NCI-H460 (cell line): ENCODE measurements around the gene MGAT4A. TPM values are rescaled to one million over a fixed set of nuclear protein-coding genes. Genes with fewer than 3 reads are reported as not detected.
A peak's percentile ranks its signal among the peaks of the same experiment; 100 is the strongest.

Experiments used
- DNase-seq: peaks from one replicate; pipeline ENCODE4 v3.0.0-alpha.2; 2016; ENCODE audit warnings: low read depth; ENCODE audit errors: extremely low read depth
- polyA plus RNA-seq: library from polyadenylated mRNA; depleted of rRNA; stranded (reverse); fragments of >200 nt; gene quantifications from 2 replicates; pipeline ENCODE4 v1.2.3, GENCODE V29; 2014; cell fraction: nucleus; rRNA removed
- total RNA-seq: library from RNA; depleted of rRNA; stranded (reverse); fragments of >200 nt; shearing (Covaris generic); gene quantifications from 2 replicates; pipeline ENCODE4 v1.2.3, GENCODE V29; 2014; rRNA removed

MGAT4A gene
- total RNA-seq: 1.1 and 2.7 TPM in 2 replicates
- polyA plus RNA-seq: 0.57 and 0.84 TPM in 2 replicates

DNA sequence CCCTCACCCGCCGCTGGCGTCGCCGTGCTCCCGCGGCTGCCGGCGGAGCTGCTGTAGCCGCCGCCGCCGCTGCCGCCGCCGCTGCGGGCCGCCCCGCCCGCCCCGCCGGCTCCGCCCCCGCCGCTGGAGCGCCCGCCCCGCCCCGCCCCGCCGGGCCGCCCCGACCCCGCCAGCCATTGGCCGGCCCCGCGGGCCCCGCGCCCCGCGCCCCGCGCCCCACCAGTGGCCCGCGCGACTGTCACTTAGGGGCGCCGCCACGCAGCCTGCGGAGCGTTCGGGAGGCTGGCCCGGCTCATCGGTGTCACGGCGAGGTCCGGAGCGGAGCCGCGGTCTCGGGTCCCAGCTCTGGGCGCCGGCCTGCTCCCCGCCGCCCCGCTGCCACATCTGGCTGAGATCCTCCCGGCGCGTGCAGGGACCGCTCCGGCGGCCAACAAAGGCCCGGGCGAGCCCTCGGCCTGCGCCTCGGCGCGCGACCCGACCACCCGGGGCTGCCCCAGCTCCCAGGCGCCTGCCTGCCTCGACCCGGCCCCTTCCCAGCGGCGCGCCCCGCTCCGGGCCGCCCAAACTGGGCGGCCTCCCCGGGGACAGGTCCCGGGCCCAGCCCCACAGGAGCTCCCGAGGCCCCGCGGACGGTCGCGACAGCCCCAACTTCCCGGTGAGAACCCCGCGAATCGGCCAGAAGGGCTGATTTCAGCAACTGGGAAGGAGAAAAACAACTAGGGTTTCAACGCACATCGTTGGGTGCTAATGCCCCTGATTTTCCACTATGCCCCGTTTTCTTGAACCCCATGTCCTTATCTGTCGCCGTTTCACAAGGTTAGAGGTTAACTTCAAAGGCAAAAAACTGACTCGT lies at the start of gene MGAT4A:
TSS of gene MGAT4A (minus strand) at position 92 of the 853 bp plus-strand sequence. CDS start 4,800 bp downstream, outside the sequence.
- DNase-seq: peak; percentile 26

GRCh38 chr2:98778741-98779483 lies 48.0 kb upstream of the MGAT4A start:
- no peak for DNase-seq

DNA sequence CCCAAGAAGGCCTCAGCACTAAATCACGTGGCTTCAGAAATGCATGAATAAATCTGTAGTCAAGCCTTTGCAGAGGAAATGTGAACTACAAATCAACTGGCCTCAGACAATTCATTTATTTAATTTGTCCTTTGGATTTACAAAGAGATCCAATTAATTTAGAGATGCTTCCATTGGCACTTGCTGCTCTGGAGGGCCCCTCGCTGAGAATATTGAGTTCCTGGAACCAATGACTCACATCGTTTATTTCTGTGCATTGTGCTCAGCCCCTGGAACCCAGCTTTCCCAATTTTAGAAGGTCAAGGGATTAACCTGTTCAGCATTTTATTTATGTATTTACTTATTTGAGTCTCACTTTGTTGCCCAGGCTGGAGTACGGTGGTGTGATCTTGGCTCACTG lies 47.2 kb upstream of the MGAT4A start:
- DNase-seq: no peak

DNA sequence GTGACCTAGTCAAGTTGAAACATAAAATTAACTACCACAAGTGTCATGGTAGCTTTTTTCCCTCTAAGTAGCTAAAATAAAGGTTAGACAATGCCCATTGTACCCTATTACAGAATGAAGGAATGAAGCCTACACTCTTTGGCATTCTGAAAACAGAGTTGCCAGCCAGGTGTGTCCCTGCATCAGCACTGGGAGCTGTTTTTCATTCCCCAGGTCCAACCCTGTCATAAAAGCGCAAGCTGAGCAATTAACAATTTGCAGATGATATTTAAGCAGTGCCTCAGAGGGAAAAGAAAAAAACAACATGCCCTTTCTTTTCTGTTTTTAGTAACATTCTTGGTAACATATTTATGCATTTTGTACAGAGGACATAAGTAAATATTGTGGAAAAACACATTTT lies 46.8 kb upstream of the MGAT4A start:
- DNase-seq: no peak

DNA sequence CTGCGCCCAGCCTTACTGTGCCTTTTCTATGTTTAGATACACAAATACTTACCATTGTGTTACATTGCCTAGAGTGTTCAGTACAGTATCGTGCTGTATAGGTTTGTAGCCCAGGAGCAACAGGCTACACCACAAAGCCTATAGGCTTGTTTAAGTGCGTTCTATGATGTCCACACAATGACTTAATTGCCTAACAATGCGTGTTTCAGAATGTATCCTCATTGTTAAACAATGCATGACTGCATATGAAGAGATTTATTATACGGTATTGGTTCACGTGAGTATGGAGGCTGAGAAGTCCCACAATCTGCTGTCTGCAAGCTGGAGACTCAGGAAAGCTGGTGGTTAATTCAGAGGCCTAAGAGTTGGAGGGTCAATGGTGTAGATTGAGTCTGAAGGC lies 46.1 kb upstream of the MGAT4A start:
- no peak for DNase-seq

- DNase-seq: no peak
These were observed 45.2 kb upstream of the MGAT4A start for GRCh38 chr2:98776136-98776535.

DNA sequence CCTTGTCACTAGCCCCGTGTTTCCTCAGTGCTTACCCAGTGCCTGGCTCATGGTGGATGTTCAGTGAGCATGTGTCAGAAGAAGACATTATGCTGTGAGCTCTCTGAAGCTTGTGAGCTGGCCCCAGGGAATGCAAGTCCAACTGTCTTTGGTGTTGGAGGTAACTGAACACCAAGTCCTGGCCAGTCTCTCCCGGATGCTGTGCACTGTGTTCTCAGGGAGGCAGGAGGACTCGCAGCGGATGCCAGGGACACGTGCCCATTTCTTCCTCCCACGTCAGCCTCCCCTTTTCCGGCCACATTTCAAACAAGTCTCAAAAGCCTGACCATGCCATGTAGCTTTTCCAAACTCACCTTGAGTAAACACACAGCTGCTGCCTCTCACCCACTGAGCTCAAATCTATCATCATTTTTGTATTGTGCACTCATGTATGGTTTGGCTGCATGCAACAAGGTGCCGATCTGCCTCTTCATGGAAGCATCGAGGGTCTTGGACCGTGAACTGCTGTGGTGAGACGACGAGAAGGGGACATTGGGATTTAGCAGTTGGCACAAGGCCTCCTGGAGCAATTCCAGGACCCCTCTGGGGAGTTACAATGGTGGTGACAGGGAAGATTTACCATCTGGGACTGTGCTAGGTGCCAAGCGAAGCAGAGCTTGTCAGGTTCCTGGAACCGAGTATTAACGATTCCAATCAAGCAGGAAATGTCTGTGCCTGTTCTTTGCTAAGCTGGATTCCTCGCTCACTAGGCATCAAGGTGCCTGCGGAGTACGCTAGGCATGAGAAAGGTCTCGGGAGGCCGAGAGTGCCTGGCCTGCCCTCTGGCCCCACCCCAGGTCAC lies 44.4 kb upstream of the MGAT4A start:
- DNase-seq: no peak

GRCh38 chr2:98773907-98774306 lies 43.0 kb upstream of the MGAT4A start:
- DNase-seq: no peak

GRCh38 chr2:98773169-98773568 lies 42.2 kb upstream of the MGAT4A start:
- DNase-seq: no peak

GRCh38 chr2:98772536-98772935 lies 41.6 kb upstream of the MGAT4A start:
- DNase-seq: no peak

- no peak for DNase-seq
These were observed 41.0 kb upstream of the MGAT4A start for GRCh38 chr2:98771721-98772524.

DNA sequence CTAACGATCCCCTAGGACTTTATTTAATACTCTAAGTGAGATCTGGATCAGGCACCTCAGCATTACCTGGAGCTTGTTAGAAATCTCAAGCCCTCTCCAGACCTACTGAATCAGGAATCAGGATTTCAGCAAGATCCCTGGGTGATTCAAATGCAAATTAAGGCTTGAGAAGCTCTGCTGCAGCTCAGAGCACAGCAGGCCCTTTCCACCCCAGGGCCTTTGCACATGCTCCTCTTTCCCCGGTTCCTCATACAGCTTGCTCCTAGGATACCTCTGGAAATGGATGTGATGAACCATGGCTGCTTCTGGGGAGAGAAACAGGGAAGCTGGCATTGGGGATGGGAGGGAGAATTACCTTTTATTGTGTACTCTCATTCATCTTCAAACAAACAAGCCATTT lies 40.3 kb upstream of the MGAT4A start:
- no peak for DNase-seq

GRCh38 chr2:98769784-98770183 lies 38.9 kb upstream of the MGAT4A start:
- no peak for DNase-seq

DNA sequence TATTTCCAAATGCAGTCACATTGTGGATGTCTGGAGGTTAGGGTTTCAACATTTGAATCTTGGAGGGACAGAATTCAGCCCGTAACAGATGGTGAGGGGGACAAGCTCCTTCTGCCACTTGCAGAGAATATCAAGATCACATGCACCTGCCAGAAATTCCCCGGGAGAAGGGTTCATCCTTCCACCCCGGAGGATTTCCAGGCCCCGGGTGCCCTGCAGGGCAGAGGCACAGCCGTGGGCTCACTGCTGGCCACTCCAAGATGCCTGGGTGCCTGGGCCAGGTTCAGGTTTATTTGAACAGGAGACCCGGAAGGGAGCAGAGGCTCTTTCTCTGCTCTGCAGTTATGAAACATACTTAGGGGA lies 38.2 kb upstream of the MGAT4A start:
- DNase-seq: no peak

GRCh38 chr2:98768384-98769113 lies 37.6 kb upstream of the MGAT4A start:
- no peak for DNase-seq

GRCh38 chr2:98764499-98764898 lies 33.6 kb upstream of the MGAT4A start:
- DNase-seq: no peak

- DNase-seq: no peak
These were observed 32.4 kb upstream of the MGAT4A start for GRCh38 chr2:98763209-98763951.

GRCh38 chr2:98761909-98762308 lies 31.0 kb upstream of the MGAT4A start:
- no peak for DNase-seq
